GM13976 (cell line): Measurements from ENCODE around the gene TPCN2.

ENCODE experiments used
- DNase-seq: peaks from one replicate; pipeline ENCODE4 v3.0.0; 2012; ENCODE audit warnings: low spot score
- CTCF ChIP-seq: IDR thresholded peaks from 2 replicates; pipeline ENCODE4 v1.5.1; 2012; ENCODE audit warnings: borderline replicate concordance, mild to moderate bottlenecking; ENCODE audit not compliant: insufficient read depth; ENCODE audit errors: extremely low read depth, missing control alignments, control extremely low read depth
- in situ Hi-C: fragments of 300-500 bp; cut with MboI; formaldehyde crosslinking; loops from one replicate; pipeline ENCODE4 v1.12.0; 2022; ENCODE audit warnings: low sequenced_read_pairs, mixed read lengths, inconsistent platforms; ENCODE audit not compliant: unreplicated experiment

Gene TPCN2

GRCh38 chr11:69086152-69087132, 37.7 kb downstream of the TPCN2 start:
- DNase-seq = no peak
- TF ChIP-seq CTCF = no peak
- in situ Hi-C loops = no loop called here

GRCh38 chr11:69087133-69087524, 38.4 kb downstream of the TPCN2 start:
- no peak for DNase-seq
- TF ChIP-seq CTCF = no peak
- in situ Hi-C loops = no loop called here

GRCh38 chr11:69087811-69088210, 39.1 kb downstream of the TPCN2 start:
- in situ Hi-C loops = no loop called here
- no peak for DNase-seq
- TF ChIP-seq CTCF = no peak

GRCh38 chr11:69088676-69089146, 40.0 kb downstream of the TPCN2 start:
- TF ChIP-seq CTCF = peak; percentile 61
- peak; percentile 96 for DNase-seq
- in situ Hi-C loops = no loop called here

GRCh38 chr11:69089258-69089657, 40.5 kb downstream of the TPCN2 start:
- no peak for TF ChIP-seq CTCF
- no peak for DNase-seq
- in situ Hi-C loops = no loop called here

GRCh38 chr11:69091638-69092165, 43.0 kb downstream of the TPCN2 start:
- TF ChIP-seq CTCF = no peak
- in situ Hi-C loops = no loop called here

More at GRCh38 chr11:69091638-69092165, 43.0 kb downstream of the TPCN2 start:
- DNase-seq = no peak
